ENCODE data around the gene NOL9. TPM values are rescaled to one million over a fixed set of nuclear protein-coding genes. Genes with fewer than 3 reads are reported as not detected.
"Not testable (repeated sequence)": the region's sequence is repeated elsewhere in the genome, so short reads cannot be mapped to it uniquely, and the experiment has no call there.

Gene NOL9
- total RNA-seq, 4 donors from 2014 or later: 19.4 to 33.6 (median 27.5) TPM

GRCh38 chr1:6601049-6601922 is 47.0 kb upstream of the NOL9 start:
- Histone ChIP-seq H3K4me1 (peaks cover 62% of the 10 kb centered on the region), H3K9me3 (no peaks in the 10 kb centered on the region)
- WGBS: 0% methylated on average over 24 of the region's 40 CpGs

GRCh38 chr1:6600410-6601048 is 46.2 kb upstream of the NOL9 start:
- Histone ChIP-seq H3K9me3 (no peaks in the 10 kb centered on the region), H3K27ac (peak overlapping the region; percentile 99), H3K4me1 (peaks cover 68% of the 10 kb centered on the region), H3K4me3 (peak overlapping the region; percentile 98), H3K27me3 (no peaks in the 10 kb centered on the region), H3K36me3 (peaks cover 34% of the 10 kb centered on the region)
- no peak for DNase-seq (ENCODE audit: low spot score in 2 of 2)
- no peak for TF ChIP-seq CTCF (IDR thresholded peaks at IDR 0.05)
- TF ChIP-seq POLR2A (IDR thresholded peaks at IDR 0.05): no peak
- no peak for TF ChIP-seq POLR2AphosphoS5 (IDR thresholded peaks at IDR 0.05)
- no peak for TF ChIP-seq EP300 (IDR thresholded peaks at IDR 0.05)
- 45% methylated on average over 3 of the region's 10 CpGs for WGBS

More at GRCh38 chr1:6601049-6601922, 47.0 kb upstream of the NOL9 start:
- peak in 2 of 3 donors; percentile 28 to 55 for TF ChIP-seq POLR2AphosphoS5 (IDR thresholded peaks at IDR 0.05)
- TF ChIP-seq CTCF (IDR thresholded peaks at IDR 0.05): no peak
- peak in 1 of 2 donors; percentile 48 for TF ChIP-seq POLR2A (IDR thresholded peaks at IDR 0.05)
- DNase-seq (ENCODE audit: low spot score in 2 of 2): peak; percentile 91 to 92
- Histone ChIP-seq H3K27ac (peak overlapping the region; percentile 99), H3K4me3 (peak overlapping the region; percentile 98), H3K27me3 (no peaks in the 10 kb centered on the region), H3K36me3 (peaks cover 26% of the 10 kb centered on the region)

GRCh38 chr1:6599991-6600390 is 45.7 kb upstream of the NOL9 start:
- Histone ChIP-seq H3K4me3 (peak overlapping the region; percentile 98), H3K4me1 (peaks cover 64% of the 10 kb centered on the region), H3K27ac (peak overlapping the region; percentile 99), H3K36me3 (peaks cover 39% of the 10 kb centered on the region)
- H3K9me3 ChIP-seq; DNase-seq (ENCODE audit: low spot score in 2 of 2); H3K27me3 ChIP-seq: not testable (repeated sequence)
- WGBS: 51% methylated on average over 8 of the region's 8 CpGs

GRCh38 chr1:6599141-6599975 is 45.0 kb upstream of the NOL9 start:
- no peaks in the 10 kb centered on the region for H3K9me3 ChIP-seq
- peak overlapping the region; percentile 99 for H3K27ac ChIP-seq
- no peaks in the 10 kb centered on the region for H3K27me3 ChIP-seq
- TF ChIP-seq CTCF (IDR thresholded peaks at IDR 0.05) (peak in 1 of 2 donors; percentile 13), POLR2A (IDR thresholded peaks at IDR 0.05) (no peak), POLR2AphosphoS5 (IDR thresholded peaks at IDR 0.05) (no peak), EP300 (IDR thresholded peaks at IDR 0.05) (no peak)
- peaks cover 46% of the 10 kb centered on the region for H3K36me3 ChIP-seq
- peak overlapping the region; percentile 98 for H3K4me3 ChIP-seq
- peaks cover 58% of the 10 kb centered on the region for H3K4me1 ChIP-seq
- WGBS: 46% methylated on average over 20 of the region's 31 CpGs
- no peak for DNase-seq (ENCODE audit: low spot score in 2 of 2)

GRCh38 chr1:6597777-6598131 is 43.4 kb upstream of the NOL9 start:
- 53% methylated on average over 6 of the region's 6 CpGs for WGBS
- TF ChIP-seq CTCF (IDR thresholded peaks at IDR 0.05) (no peak), POLR2AphosphoS5 (IDR thresholded peaks at IDR 0.05) (no peak), EP300 (IDR thresholded peaks at IDR 0.05) (no peak)

More at GRCh38 chr1:6597777-6598131, 43.4 kb upstream of the NOL9 start:
- Histone ChIP-seq H3K9me3 (no peaks in the 10 kb centered on the region), H3K27me3 (no peaks in the 10 kb centered on the region), H3K27ac (peak overlapping the region; percentile 28), H3K36me3 (peaks cover 62% of the 10 kb centered on the region), H3K4me3 (peak overlapping the region; percentile 98), H3K4me1 (peaks cover 48% of the 10 kb centered on the region)
- DNase-seq (ENCODE audit: low spot score in 2 of 2): no peak
